Hematopoietic multipotent progenitor cell treated with erythropoietin and hydrocortisone succinate and interleukin-3 and kit ligand, for 8 days (in vitro differentiated cells): Measurements from ENCODE around the gene GFER.

Experiments
- DNase-seq: peaks from one replicate; pipeline ENCODE4 v3.0.0-alpha.2; 2015

Gene GFER

DNA sequence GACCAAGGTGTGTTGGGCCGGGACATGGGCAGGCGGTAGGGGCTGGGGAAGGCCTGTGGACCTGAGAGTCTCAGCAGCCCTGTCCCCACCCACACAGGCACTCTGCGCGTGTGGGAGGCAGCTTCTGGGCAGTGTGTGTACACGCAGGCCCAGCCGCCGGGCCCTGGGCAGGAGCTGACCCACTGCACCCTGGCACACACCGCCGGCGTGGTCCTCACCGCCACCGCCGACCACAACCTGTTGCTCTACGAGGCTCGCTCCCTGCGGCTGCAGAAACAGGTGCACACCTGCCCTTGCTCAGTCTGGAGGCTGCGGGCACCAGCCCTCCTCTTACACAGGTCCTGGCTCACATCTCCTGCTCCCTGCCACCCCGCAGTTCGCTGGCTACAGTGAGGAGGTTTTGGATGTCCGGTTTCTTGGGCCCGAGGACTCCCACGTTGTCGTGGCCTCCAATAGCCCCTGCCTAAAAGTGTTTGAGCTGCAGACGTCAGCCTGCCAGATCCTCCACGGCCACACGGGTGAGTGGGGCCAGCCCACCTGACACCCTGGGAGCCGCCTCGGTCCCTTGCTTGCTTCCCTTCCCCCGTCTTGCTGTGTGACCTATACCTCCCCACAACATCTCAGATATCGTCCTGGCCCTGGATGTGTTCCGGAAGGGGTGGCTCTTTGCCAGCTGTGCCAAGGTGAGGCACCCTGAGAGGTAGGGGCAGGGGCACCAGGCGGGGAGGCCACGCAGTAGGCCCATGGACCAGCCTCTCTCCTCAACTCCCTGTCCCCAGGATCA is 8.4 kb upstream of the GFER start:
- no peak for DNase-seq

- no peak for DNase-seq
Observed at GRCh38 chr16:1976216-1976520, 7.8 kb upstream of the GFER start.

- no peak for DNase-seq
Observed at GRCh38 chr16:1976951-1977874, 6.8 kb upstream of the GFER start.

DNA sequence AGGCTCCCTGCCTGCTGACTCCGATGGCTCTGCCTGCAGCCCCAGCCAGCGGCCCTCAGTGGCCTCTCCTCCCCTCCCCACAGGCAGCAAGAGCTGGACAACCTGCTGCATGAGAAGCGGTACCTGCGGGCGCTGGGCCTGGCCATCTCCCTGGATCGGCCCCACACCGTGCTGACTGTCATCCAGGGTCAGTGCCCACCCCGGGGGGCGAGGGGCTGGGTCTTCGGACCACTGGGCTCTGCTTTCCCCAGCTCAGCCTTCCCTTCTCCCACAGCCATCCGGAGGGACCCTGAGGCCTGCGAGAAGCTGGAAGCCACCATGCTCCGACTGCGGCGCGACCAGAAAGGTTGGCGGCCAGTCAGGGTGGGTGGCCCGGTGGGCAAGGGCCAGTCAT is 6.1 kb upstream of the GFER start:
- no peak for DNase-seq

- no peak for DNase-seq
Observed at GRCh38 chr16:1978476-1979120, 5.4 kb upstream of the GFER start.

DNA sequence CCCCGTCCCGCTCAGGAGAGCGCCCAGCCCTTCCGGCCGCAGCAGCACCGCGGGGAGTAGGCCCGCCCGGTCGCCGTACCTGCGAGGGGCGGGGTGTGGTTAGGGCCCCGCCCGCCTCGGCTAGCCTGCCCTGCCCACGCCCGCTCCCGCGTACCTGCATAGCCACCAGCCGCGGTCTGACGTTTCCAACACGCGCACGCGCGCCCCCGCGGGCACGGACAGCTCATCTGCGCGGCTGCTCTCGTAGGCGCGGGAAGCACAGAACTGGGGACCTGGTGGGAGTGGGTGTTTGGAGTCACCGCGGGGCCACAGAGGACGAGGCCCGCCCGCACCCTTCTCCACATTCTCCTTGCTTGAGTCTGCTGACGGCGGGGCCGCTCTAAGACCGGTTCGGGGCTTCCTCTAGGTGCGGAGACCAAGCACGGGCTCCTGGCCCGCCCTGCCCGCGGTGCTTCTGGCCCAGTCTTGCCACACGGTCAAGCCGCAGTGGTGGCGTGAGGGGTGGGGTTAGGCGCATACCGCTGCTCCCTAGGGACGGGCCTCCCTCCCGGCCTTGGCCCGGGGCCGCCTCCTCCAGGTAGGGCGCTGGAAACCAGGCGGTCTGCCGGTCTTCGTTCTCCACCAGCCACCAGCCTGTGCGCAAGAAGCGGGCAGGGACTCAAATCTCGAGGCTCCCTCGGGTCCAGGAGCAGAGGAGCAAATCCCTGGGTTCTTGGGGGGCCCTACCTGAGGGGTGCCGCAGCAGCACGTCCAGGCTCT is 4.5 kb upstream of the GFER start:
- DNase-seq, result no peak

DNA sequence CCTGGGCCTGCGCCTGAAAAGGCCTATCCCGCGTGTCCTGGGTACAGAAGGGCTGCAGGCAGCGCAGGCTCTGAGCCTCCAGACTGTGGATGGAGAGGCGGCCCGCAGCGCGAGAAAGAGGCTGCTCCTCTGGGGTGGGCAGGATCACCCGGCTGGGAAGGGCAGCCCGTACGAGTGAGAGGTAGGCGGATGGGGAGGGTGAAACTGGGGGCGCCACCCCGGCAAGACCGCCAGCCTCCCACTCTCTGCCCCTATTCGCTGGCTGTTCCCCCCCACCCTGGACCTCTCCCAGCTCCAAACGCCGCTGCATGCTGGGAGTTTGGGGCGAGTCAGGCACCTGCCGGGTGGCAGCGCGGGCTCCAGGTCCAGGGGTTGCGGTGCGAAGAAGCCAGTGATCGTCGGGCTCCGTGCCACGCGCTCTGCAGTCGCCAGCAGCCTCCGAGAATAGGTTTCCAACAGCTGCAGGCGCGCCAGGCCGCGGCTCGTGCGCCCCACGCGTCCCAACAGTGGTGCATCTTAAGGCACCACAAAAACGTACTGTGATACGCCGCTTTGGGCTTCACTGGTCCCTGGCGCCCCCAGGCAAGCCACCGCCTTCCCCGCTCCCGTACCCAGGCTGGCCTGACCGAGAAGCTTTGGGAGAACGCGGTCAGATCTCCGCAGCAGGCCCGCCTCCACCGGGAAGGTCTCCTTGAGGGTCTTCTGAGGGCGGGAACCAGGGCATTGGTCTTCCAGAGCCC is 3.8 kb upstream of the GFER start:
- peak; percentile 16 for DNase-seq

- no peak for DNase-seq
Observed at GRCh38 chr16:1980770-1981087, 3.3 kb upstream of the GFER start.

DNA sequence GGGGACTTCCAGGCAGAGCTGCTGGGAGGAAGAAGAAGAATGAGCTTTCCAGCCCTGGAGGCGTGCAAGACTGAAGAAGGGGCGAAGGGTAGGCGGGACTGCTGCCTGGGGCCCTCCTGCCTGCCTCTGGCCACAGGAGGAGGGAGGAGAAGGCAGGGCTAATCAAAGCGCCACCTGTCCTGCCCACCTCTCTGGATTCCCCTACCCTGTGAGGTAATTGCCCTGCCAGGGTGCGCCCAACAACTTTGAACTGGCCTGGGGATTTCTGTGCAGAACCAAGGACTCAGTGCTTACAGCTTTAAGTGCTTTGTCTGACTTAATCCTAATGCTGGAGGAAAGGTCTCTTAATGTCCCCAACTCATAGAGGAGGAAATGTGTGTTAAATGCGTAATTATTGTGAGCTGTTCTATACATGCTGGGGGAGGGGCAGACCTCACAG is 2.6 kb upstream of the GFER start, which contains the start of gene NOXO1:
Gene NOXO1, minus strand, starts transcription at position 72 of the 439 bp plus-strand sequence. CDS start 290 bp downstream, outside the sequence.
- peak; percentile 10 for DNase-seq

GRCh38 chr16:1982013-1982433 is 2.0 kb upstream of the GFER start:
- DNase-seq, result no peak

DNA sequence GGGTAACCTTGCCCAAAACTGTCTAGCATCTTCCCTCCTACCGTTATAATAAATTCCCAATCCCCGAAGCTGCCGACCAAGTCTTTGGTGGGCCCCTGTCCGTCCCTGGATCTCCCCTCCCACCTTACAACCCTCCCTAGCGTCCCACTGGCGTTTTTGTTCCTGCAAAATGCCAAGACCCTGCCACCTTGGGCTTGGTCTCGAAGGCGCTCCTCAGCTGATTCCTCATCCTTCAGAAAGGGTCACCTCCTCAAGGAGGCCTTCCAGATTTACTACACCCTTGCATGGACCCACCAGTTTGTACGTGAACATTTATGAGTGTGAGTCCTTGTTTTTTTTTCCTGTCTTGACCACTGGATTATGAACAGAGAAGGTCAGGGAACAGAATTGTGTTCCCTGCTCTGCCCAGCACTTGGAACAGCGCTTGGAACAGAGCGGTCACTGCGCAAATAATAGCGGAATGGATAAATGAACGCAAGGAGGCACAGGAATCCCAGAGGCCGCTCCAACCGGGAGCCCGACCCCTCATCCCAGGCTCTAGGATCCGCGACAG is 926 bp upstream of the GFER start:
- no peak for DNase-seq

- no peak for DNase-seq
Observed at GRCh38 chr16:1984347-1985225, 593 bp downstream of the GFER start.

DNA sequence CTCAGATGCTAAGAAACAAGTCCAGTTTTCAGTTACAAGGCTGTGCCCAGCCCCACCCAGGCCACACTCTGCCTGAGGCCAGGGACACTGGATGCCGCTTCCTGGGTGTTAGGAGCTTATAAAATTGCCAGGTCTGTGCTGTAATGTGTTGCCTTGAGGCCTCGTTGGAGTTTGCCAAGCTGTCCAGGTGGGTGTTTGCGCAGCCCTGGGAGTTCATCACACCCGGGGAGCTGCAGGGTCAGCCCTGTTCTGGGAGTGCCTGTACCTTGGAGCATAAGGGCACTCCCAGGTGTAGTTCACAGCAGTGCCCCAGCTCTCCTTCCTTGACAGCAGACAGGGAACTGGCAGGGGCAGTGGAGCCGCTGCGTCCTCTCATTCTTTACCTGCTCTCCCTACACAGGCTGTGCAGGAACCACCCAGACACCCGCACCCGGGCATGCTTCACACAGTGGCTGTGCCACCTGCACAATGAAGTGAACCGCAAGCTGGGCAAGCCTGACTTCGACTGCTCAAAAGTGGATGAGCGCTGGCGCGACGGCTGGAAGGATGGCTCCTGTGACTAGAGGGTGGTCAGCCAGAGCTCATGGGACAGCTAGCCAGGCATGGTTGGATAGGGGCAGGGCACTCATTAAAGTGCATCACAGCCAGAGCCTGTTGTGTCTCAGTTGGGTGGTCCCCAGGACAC is 1.6 kb downstream of the GFER start:
- no peak for DNase-seq

DNA sequence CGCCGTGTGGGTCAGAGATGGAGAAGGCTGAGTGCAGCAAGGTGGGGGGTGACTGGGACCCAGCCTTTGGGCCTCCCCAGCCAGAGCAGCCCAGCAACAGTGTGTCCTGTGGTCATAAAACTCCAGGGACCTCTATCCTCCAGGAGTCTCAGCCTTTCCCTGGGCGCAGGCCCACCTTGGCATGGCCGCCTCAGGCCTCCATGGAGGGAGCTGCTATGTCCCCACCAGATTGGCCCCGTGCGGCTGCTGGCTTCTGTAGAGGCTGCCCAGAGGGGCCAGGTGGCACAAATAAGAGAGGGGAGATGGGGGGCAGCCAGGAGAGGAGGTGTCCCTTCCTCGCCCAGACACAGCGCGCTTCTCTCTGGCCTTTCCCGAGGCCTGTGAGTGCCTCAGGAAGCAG is 3.2 kb downstream of the GFER start:
- no peak for DNase-seq

DNA sequence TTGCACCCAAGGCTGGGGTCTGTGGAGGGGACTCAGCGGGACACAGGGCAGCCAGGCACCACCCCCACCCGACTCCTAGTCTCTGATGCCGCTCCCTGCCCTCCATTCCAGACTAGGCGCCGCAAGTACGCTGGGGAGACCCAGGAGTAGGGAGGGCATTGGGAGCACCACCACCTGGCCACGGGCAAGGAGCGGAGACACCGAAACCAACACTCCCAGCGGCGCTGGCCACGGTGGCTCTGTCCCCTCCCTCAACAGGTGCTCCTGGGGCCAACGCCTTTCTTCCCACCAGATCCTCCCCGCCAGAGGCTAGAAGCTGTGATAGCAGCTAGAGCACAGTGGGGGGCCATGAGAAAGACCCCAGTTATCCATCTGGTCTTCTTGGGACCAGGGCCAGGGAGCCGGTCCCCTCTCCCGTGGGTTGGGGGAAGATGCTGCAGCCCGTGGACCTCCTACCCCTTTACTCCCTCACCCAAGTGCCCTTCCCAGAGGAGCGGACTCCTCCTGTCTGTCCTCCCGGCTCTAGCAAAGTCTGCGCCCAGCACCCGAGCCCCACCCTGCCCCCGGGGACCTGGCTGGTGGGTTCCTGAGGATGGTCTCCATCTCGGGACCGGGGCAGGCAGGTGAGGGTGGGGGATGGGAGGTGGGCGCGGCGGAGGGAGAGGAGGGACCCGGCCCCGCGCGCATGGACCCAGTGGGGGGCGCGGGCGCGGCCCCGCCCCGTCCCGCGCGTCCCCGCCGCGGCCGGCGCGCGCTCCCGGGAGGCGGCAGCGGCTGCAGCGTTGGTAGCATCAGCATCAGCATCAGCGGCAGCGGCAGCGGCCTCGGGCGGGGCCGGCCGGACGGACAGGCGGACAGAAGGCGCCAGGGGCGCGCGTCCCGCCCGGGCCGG is 5.5 kb downstream of the GFER start, which contains the start of gene SYNGR3:
Gene SYNGR3, plus strand, starts transcription at position 762 of the 892 bp plus-strand sequence. CDS start 133 bp downstream, outside the sequence.
- no peak for DNase-seq

GRCh38 chr16:1990101-1990350 is 6.0 kb downstream of the GFER start:
- no peak for DNase-seq

GRCh38 chr16:1990351-1991134 is 6.5 kb downstream of the GFER start:
- DNase-seq, result no peak

- DNase-seq, result no peak
Observed at GRCh38 chr16:1991135-1991551, 7.2 kb downstream of the GFER start.
